Measurements from ENCODE around the gene ZNF808.

DNA sequence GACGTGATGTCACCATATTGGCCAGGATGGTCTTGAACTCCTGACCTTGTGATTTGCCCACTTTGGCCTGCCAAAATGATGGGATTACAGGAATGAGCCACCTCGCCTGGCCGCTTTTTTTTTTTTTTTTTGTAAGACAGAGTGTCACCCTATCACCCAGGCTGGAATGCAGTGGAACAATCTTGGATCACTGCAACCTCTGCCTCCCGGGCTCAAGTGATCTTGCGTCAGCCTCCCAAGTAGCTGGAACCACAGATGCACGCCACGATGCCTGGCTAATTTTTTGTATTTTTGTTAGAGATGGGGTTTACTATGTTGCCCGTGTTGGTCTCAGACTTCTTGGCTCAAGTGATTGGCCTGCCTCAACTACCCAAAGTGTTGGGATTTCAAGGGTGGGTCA, 28.9 kb upstream of the ZNF808 start:
- TF ChIP-seq CTCF (IDR thresholded peaks at IDR 0.05) (no peak), POLR2A (IDR thresholded peaks at IDR 0.05) (no peak)
